ENCODE measurements around the gene INPP5J. TPM values are rescaled to one million over a fixed set of nuclear protein-coding genes. Genes with fewer than 3 reads are reported as not detected.

Gene INPP5J
- total and polyA plus RNA-seq, 9 donors = 0.63 to 3.1 (median 1.1) TPM

DNA sequence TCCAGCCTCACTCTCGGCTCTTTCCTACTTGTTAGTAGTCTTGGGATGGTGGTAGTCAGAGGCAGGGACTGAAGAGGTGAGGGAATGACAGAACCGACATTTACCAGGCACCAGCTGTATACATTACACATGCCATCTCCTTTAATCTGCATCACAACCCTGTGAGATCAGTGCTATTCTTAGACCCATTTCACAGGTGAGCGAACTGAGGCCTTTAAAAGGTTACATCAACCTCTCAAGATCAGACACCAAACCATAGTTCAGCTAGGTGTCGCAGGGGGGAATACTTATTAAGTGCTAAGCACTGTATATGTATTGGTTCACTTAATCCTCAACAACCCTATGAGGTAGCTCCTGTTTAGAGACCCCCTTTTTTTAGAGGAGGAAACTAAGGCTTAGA is 11.9 kb downstream of the INPP5J start:
- Histone ChIP-seq H3K27me3 (no peaks in the 10 kb centered on the region), H3K4me1 (ENCODE audit: insufficient read depth) (no peaks in the 10 kb centered on the region), H3K27ac (no peak overlapping the region), H3K9me3 (no peaks in the 10 kb centered on the region), H3K36me3 (no peaks in the 10 kb centered on the region), H3K4me3 (no peak overlapping the region)
- no peak for DNase-seq
- TF ChIP-seq POLR2A (IDR thresholded peaks at IDR 0.05) = no peak
- TF ChIP-seq, protein P1, sequence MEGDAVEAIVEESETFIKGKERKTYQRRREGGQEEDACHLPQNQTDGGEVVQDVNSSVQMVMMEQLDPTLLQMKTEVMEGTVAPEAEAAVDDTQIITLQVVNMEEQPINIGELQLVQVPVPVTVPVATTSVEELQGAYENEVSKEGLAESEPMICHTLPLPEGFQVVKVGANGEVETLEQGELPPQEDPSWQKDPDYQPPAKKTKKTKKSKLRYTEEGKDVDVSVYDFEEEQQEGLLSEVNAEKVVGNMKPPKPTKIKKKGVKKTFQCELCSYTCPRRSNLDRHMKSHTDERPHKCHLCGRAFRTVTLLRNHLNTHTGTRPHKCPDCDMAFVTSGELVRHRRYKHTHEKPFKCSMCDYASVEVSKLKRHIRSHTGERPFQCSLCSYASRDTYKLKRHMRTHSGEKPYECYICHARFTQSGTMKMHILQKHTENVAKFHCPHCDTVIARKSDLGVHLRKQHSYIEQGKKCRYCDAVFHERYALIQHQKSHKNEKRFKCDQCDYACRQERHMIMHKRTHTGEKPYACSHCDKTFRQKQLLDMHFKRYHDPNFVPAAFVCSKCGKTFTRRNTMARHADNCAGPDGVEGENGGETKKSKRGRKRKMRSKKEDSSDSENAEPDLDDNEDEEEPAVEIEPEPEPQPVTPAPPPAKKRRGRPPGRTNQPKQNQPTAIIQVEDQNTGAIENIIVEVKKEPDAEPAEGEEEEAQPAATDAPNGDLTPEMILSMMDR (IDR thresholded peaks at IDR 0.05) = no peak
- no peak for TF ChIP-seq EP300 (IDR thresholded peaks at IDR 0.05)
- intact Hi-C loops (cut with DNase I) = no loop called here
- 78 to 86% (median 84%) methylated on average over 4 of the region's 4 CpGs for WGBS, 3 donors

DNA sequence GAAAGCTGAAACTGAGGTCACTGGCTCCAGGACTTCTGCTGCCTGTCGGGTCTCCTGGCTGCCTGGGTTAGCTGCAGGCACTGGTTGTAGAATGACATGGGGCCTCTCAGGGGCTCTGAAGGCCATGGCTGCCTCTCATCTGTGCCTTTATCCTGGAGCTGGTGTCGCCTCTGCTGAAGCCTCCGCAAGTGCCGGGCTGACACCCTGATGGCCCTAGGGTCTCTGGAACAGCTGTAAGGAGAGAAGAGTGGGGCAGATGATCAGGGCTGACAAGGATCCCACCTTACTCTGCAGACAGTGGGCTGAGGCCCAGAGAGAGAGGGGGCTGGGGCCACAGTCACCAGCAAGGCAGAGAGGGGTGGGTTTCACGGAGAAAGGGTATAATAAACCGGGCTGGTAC is 12.9 kb downstream of the INPP5J start:
- Histone ChIP-seq H3K4me1 (ENCODE audit: insufficient read depth) (no peaks in the 10 kb centered on the region), H3K4me3 (no peak overlapping the region), H3K27ac (no peak overlapping the region), H3K9me3 (no peaks in the 10 kb centered on the region), H3K27me3 (no peaks in the 10 kb centered on the region), H3K36me3 (no peaks in the 10 kb centered on the region)
- intact Hi-C loops (cut with DNase I) = no loop called here
- 85 to 91% (median 86%) methylated on average over 6 of the region's 6 CpGs for WGBS, 3 donors
- DNase-seq = no peak
- TF ChIP-seq, protein P1 (IDR thresholded peaks at IDR 0.05) = no peak
- no peak for TF ChIP-seq POLR2A (IDR thresholded peaks at IDR 0.05)
- no peak for TF ChIP-seq EP300 (IDR thresholded peaks at IDR 0.05)

DNA sequence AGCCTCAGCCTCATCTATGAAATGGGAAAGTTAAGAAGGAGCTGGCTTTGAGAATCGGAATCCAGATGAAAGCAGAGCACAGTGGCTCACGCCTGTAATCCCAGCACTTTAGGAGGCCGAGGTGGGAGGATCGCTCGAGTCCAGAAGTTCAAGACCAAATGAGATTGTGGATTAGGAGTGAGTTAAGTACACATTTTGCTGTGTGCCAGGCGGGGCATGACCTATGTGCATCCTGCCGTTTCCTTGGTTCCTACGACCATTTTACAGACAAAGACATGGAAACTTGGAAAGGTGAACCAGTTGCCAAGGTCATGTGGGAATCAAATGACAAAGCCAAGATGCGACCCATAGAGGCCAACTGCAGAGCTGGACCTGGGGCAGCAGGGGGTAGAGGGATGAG is 13.4 kb downstream of the INPP5J start:
- TF ChIP-seq POLR2A (IDR thresholded peaks at IDR 0.05) = no peak
- Histone ChIP-seq H3K27ac (no peak overlapping the region), H3K4me3 (no peak overlapping the region), H3K36me3 (no peaks in the 10 kb centered on the region), H3K4me1 (ENCODE audit: insufficient read depth) (no peaks in the 10 kb centered on the region), H3K27me3 (no peaks in the 10 kb centered on the region), H3K9me3 (no peaks in the 10 kb centered on the region)
- intact Hi-C loops (cut with DNase I) = no loop called here
- 83 to 86% (median 85%) methylated on average over 9 of the region's 9 CpGs for WGBS, 3 donors
- DNase-seq = no peak

DNA sequence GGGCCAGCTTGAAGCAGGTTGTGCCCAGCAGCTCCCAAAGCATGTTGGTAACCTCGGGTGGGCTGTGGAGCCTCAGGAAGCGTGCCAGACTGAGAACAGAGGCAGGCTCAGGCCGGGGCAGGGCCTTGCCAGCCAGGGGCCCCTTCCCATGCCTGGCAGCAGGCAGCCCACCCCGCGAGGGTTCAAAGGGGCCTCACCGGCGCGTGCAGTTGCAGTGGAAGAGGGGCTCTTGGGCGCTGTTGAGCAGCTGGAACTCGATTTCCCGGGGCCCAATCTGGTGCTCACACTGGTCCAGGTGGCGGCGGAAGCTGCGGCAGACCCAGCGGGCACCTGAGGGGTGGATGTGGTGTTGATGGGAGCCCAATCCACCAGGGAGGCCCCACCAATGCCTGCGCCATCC is 13.9 kb downstream of the INPP5J start:
- WGBS, 3 donors = 84 to 91% (median 88%) methylated on average over 16 of the region's 16 CpGs
- Histone ChIP-seq H3K9me3 (no peaks in the 10 kb centered on the region), H3K27me3 (no peaks in the 10 kb centered on the region), H3K36me3 (no peaks in the 10 kb centered on the region), H3K4me1 (ENCODE audit: insufficient read depth) (no peaks in the 10 kb centered on the region), H3K27ac (no peak overlapping the region), H3K4me3 (no peak overlapping the region)
- TF ChIP-seq EP300 (IDR thresholded peaks at IDR 0.05) (no peak), POLR2A (IDR thresholded peaks at IDR 0.05) (no peak)
- intact Hi-C loops (cut with DNase I) = no loop called here
- no peak for DNase-seq

DNA sequence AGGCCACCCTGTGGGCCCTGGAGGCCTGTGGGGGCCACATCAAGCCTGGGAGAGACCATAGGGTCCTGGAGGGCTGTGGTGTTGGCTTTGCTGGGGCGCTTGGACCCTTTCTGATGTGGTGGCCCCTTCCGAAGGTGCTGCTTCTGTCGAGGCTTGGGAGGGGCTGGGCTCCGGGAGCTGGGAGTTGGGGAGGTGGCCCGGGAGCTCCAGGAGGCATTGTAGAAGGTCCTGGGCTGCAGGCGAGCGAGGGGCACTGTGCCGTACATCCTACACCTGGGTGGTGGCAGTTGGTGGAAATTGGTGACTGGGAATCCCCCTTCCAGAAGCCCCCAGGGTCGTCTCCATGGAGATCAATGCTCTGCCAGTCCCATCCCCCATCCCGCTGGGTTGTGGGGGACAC is 15.0 kb downstream of the INPP5J start:
- intact Hi-C loops (cut with DNase I) = no loop called here
- TF ChIP-seq POLR2A (IDR thresholded peaks at IDR 0.05) (no peak), EP300 (IDR thresholded peaks at IDR 0.05) (no peak)
- TF ChIP-seq, protein P1 (IDR thresholded peaks at IDR 0.05) = no peak

More for the DNA sequence above, 15.0 kb downstream of the INPP5J start:
- H3K9me3 ChIP-seq = no peaks in the 10 kb centered on the region
- H3K4me1 ChIP-seq (ENCODE audit: insufficient read depth) = no peaks in the 10 kb centered on the region
- 72 to 82% (median 75%) methylated on average over 10 of the region's 10 CpGs for WGBS, 3 donors
- no peaks in the 10 kb centered on the region for H3K27me3 ChIP-seq
- H3K4me3 ChIP-seq = no peak overlapping the region
- H3K36me3 ChIP-seq = no peaks in the 10 kb centered on the region
- no peak overlapping the region for H3K27ac ChIP-seq
- no peak for DNase-seq

Measured in ovary (tissue), 9 donors.